Muscle layer of colon (tissue), 2 donors: ENCODE data around the gene MAP2K2.

ENCODE experiments used
- H3K27ac ChIP-seq: one replicate; pipeline ENCODE4 v1.7.0; 2013; ENCODE audit warnings: low read depth, mild to moderate bottlenecking, low read length, moderate library complexity
- H3K27me3 ChIP-seq, 2 donors: one replicate each; pipeline ENCODE4 v1.7.0; 2013; ENCODE audit warnings: low read length in 2 of 2, mild to moderate bottlenecking in 2 of 2; ENCODE audit not compliant: insufficient read depth in 2 of 2, control insufficient read depth in 1 of 2
- H3K36me3 ChIP-seq: one replicate; pipeline ENCODE4 v1.7.0; 2013; ENCODE audit warnings: mild to moderate bottlenecking, low read length; ENCODE audit not compliant: insufficient read depth
- H3K4me1 ChIP-seq: one replicate; pipeline ENCODE4 v1.7.0; 2013; ENCODE audit warnings: mild to moderate bottlenecking, low read length; ENCODE audit not compliant: insufficient read depth
- H3K4me3 ChIP-seq, 2 donors: one replicate each; pipeline ENCODE4 v1.7.0; 2013; ENCODE audit warnings: low read length in 2 of 2, low read depth in 1 of 2, mild to moderate bottlenecking in 1 of 2, moderate library complexity in 1 of 2
- H3K9ac ChIP-seq: one replicate; pipeline ENCODE4 v1.7.0; 2013; ENCODE audit warnings: low read length
- H3K9me3 ChIP-seq: one replicate; pipeline ENCODE4 v1.7.0; 2013; ENCODE audit warnings: mild to moderate bottlenecking, low read length
- donor health status: abdominal sarcoma.
- donor health status: Adenocarcinoma of cecum.

The MAP2K2 gene

GRCh38 chr19:4096049-4096892, 27.7 kb downstream of the MAP2K2 start:
- no peak overlapping the region for H3K9ac ChIP-seq

GRCh38 chr19:4095488-4095844, 28.5 kb downstream of the MAP2K2 start:
- Histone ChIP-seq H3K27ac (no peak overlapping the region), H3K36me3 (peaks cover 37% of the 10 kb centered on the region), H3K4me3 (no peak overlapping the region)

More at GRCh38 chr19:4096049-4096892, 27.7 kb downstream of the MAP2K2 start:
- H3K9me3 ChIP-seq = no peaks in the 10 kb centered on the region
- H3K27me3 ChIP-seq = no peaks in the 10 kb centered on the region
- H3K27ac ChIP-seq = no peak overlapping the region
- peaks cover 38% of the 10 kb centered on the region for H3K36me3 ChIP-seq
- no peaks in the 10 kb centered on the region for H3K4me1 ChIP-seq
- no peak overlapping the region for H3K4me3 ChIP-seq

DNA sequence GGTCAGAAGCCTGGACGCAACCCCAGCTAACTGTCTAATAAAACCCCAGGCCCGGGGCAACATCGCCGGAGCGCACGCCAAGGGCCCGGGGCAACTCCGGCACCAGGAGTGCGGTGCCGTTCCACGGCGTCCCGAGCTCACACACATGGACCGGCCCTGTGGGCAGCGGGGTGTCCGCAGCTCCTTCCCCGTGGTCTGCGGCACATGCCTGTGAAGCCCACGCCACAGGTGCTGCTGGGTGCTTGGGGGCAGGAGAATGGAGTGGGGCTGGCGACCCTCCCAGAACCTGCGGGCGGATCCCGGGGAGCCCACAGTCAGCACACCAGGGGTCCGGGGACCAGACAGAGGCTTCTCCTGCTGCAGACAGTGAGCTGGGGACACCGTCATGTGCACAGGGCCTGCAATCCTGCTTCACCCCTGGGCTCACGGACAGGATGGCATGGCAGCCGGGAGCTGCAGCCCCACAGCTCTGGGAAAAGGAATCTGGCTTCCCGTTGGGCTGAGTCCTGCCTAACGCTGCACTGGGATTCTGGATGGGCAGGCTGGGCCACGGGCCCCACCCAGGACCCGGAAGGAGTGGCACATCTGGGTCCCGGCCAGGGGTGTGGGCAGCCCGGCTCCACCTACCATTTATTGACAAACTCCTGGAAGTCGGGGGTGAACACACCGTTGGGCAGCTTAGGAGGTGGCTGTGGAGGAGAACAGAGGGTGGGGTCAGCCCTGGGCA, 29.0 kb downstream of the MAP2K2 start:
- no peak overlapping the region for H3K4me3 ChIP-seq
- H3K27ac ChIP-seq = no peak overlapping the region
- no peaks in the 10 kb centered on the region for H3K9me3 ChIP-seq
- H3K9ac ChIP-seq = no peak overlapping the region
- H3K36me3 ChIP-seq = peaks cover 37% of the 10 kb centered on the region
- no peaks in the 10 kb centered on the region for H3K4me1 ChIP-seq
- no peaks in the 10 kb centered on the region for H3K27me3 ChIP-seq

More at GRCh38 chr19:4095488-4095844, 28.5 kb downstream of the MAP2K2 start:
- Histone ChIP-seq H3K9ac (no peak overlapping the region), H3K27me3 (no peaks in the 10 kb centered on the region), H3K9me3 (no peaks in the 10 kb centered on the region), H3K4me1 (no peaks in the 10 kb centered on the region)

- Histone ChIP-seq H3K4me3 (no peak overlapping the region), H3K9ac (no peak overlapping the region), H3K36me3 (peaks cover 33% of the 10 kb centered on the region)
Observed at GRCh38 chr19:4094291-4094690, 29.6 kb downstream of the MAP2K2 start.

GRCh38 chr19:4093643-4094175, 30.2 kb downstream of the MAP2K2 start:
- no peaks in the 10 kb centered on the region for H3K9me3 ChIP-seq
- H3K36me3 ChIP-seq = peaks cover 31% of the 10 kb centered on the region
- no peak overlapping the region for H3K4me3 ChIP-seq
- no peaks in the 10 kb centered on the region for H3K27me3 ChIP-seq
- H3K4me1 ChIP-seq = no peaks in the 10 kb centered on the region
- no peak overlapping the region for H3K27ac ChIP-seq
- no peak overlapping the region for H3K9ac ChIP-seq

More at GRCh38 chr19:4094291-4094690, 29.6 kb downstream of the MAP2K2 start:
- Histone ChIP-seq H3K27ac (no peak overlapping the region), H3K27me3 (no peaks in the 10 kb centered on the region), H3K9me3 (no peaks in the 10 kb centered on the region), H3K4me1 (no peaks in the 10 kb centered on the region)

DNA sequence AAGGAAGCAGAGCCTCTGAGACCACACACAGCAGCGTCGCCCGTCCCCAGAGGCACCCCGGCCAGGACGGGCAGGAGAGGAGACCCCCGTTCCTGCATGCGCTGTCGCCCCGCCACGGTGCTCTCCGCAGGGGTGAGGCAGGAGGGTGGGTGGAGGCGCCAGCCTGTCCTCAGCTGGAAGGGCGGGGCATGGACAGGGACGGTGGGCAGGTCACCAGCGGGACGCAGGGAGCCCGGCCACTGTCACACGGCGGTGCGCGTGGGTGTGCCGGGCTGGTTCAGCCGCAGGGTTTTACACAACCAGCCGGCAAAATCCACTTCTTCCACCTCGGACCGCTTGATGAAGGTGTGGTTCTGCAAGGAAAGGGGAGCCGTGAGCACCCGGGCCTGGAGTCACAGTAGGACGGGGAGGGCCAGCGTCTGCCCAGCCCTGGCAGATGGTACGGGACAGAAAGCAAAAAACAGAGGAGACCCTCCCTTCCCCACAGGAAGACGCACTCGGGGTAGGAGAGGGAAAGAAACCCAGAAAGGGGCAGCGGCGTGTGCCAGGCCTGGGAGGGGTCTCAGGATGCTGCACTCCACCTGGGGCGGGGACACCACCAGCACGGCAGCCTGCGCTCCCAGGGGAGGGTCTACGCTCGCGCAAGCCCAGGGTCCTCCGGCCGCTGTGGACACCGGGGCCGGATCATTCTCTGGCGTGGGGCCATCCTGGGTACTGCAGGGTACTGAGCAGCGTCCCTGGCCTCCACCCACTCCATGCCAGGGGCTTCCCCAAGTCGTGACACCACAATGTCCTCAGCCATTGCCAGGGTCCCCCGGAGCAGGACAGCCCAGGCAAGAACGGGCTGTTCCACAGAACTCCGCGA, 33.3 kb downstream of the MAP2K2 start:
- Histone ChIP-seq H3K9ac (no peak overlapping the region), H3K36me3 (peaks cover 13% of the 10 kb centered on the region), H3K9me3 (no peaks in the 10 kb centered on the region), H3K4me3 (no peak overlapping the region), H3K27me3 (no peaks in the 10 kb centered on the region), H3K27ac (no peak overlapping the region), H3K4me1 (no peaks in the 10 kb centered on the region)

DNA sequence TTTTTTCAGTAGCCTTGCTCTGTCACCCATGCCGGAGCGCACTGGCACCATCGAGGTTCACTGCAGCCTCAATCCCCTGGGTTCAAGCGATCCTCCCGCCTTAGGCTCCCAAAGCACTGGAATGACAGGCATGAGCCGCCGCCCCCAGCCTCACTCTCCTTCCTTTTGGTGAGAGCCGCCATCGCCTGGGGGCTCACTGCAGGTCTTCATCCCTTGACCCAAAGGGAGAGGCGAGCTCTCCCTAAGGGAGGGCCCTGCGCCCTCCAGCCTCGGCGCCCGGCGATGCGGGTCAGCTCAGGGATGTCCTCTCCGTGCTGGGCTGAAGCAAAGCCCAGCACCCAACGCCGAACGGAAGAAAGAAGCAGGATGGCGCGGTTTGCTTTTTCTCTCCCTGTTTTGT, 34.0 kb downstream of the MAP2K2 start:
- H3K4me1 ChIP-seq = no peaks in the 10 kb centered on the region
- no peak overlapping the region for H3K4me3 ChIP-seq
- no peak overlapping the region for H3K27ac ChIP-seq
- peaks cover 13% of the 10 kb centered on the region for H3K36me3 ChIP-seq
- no peak overlapping the region for H3K9ac ChIP-seq
- no peaks in the 10 kb centered on the region for H3K27me3 ChIP-seq
- no peaks in the 10 kb centered on the region for H3K9me3 ChIP-seq

GRCh38 chr19:4089400-4089908, 34.5 kb downstream of the MAP2K2 start:
- Histone ChIP-seq H3K36me3 (peaks cover 11% of the 10 kb centered on the region), H3K27me3 (no peaks in the 10 kb centered on the region), H3K4me3 (no peak overlapping the region), H3K4me1 (no peaks in the 10 kb centered on the region), H3K27ac (no peak overlapping the region), H3K9me3 (no peaks in the 10 kb centered on the region), H3K9ac (no peak overlapping the region)

DNA sequence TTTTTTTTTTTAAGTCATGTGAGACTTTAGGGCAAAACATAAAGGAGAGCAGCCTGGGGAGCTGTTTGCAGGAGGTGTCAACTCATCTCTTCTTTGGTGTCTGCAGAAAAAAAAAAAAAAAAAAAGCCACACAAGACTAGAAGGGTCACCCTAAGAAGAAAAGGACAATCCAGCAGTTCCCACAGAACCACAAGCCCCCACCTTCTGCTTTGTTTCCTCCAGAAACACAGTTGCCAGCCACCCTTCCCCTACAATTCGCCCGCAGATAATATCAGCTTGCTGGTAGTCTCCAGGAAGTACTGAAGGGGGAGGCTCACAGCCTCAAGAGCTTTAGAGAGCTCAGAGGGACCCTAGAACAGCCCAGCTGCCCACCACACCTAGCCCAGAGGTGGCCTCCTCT, 34.9 kb downstream of the MAP2K2 start:
- Histone ChIP-seq H3K27me3 (no peaks in the 10 kb centered on the region), H3K36me3 (peaks cover 6% of the 10 kb centered on the region), H3K9me3 (no peaks in the 10 kb centered on the region), H3K4me3 (no peak overlapping the region), H3K9ac (no peak overlapping the region), H3K4me1 (no peaks in the 10 kb centered on the region), H3K27ac (no peak overlapping the region)

DNA sequence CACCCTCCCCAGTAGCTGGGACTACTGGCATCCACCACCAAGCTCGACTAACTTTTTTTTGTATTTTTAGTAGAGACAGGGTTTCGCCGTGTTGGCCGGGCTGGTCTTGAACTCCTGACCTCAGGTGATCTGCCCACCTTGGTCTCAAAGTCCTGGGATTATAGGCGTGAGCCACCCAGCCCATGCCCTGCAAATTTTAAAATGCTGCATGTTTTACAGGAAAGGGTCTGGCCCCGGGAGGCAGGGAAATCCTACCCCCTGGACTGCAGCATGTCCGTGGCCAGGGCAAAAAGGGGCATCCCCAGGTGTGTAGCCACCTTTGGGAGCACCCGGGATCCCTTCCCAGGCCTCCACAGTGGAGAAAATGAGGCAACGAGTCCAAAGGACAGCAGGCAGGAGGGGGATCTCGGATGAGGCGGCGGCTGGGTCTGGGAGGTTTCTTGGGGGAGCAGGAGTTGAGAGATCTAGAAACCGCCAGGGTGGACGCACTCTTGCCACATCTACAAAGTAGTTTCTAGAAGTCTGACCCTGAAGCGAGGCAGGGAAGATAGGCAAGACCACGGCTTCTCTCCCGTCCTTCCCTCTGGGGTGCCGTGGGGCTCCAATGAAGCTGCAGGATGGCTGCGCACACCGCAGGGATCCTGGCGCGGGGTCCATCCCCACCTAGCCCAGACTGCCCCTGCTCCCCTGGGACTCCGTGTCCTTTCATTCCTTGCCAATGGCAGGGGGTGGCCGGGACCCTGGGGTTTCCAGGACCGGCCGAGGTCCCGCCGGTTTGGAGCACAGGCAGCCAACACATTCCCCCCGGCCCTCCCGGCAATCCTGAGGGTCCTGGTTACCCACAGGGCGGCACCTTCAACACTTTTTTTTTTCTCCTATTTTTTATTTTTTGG, 35.9 kb downstream of the MAP2K2 start:
- H3K27ac ChIP-seq = no peak overlapping the region
- no peaks in the 10 kb centered on the region for H3K4me1 ChIP-seq
- peaks cover 3% of the 10 kb centered on the region for H3K36me3 ChIP-seq
- no peak overlapping the region for H3K4me3 ChIP-seq
- H3K27me3 ChIP-seq = no peaks in the 10 kb centered on the region
- H3K9ac ChIP-seq = no peak overlapping the region
- no peaks in the 10 kb centered on the region for H3K9me3 ChIP-seq
